Left forelimb (tissue), 1 donor: ENCODE data around the gene SEC24B.
A peak's percentile ranks its signal among the peaks of the same experiment; 100 is the strongest.

Source experiments
- DNase-seq: peaks from one replicate; pipeline ENCODE4 v3.0.0-alpha.2; 2018; ENCODE audit warnings: low spot score

SEC24B gene

DNA sequence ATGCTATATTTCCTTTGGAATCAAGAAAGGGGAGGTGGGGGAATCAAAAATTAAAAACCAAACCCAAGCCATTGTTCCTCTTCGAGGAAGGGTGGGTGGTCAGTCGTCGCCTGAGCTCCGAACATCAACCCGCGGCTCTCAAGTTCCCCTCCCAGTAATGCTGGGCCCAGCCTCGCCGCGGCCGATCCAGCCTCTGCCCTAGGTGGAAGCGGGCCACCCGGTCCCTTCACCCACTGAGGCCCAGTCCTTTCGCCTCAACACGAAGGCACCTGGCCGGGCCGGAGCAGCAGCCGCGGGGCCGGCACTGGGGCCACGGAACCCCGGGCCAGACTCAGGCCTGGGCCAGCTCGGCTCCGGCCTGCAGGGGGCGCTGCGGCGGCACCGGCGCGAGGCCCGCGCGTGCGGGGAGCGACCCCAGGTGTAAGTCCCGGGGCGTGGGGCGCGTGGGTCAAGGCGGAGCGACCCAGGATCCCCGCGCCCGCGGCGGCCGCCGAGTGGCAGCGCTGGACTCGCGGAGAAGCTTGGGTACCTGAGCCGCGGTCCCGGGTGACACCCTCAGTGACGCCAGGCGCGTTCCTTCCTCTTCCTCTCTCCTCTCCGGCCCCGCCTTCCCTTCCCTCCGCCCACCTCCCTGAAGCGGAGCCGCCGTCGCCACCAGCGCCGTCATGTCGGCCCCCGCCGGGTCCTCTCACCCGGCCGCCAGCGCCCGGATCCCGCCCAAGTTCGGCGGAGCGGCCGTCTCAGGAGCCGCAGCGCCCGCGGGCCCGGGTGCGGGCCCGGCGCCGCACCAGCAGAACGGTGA is at the start of gene SEC24B:
TSS of gene SEC24B (plus strand) at position 611 of the 802 bp plus-strand sequence. CDS start at position 666, 55 bp downstream.
- DNase-seq: peak; percentile 93

DNA sequence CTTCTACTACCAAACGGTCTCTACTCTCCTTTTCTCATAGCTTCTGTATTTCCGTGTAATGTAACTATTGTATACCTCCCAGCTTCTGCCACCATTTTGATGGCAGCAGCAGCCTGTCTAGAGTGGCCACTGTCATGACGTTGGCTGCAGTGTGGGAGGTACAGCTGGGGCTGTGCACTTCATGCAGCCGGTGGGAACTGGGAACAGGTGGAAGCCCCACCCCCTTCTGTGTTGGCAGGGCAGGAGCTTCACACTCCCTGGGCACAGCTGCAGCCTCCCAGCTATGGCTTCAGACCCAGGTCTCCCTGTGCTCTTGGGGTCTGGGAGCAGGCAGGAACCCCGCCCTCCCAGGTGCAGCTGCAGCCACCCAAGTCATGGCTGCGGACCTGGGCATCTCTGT is 49.8 kb upstream of the SEC24B start:
- no peak for DNase-seq

DNA sequence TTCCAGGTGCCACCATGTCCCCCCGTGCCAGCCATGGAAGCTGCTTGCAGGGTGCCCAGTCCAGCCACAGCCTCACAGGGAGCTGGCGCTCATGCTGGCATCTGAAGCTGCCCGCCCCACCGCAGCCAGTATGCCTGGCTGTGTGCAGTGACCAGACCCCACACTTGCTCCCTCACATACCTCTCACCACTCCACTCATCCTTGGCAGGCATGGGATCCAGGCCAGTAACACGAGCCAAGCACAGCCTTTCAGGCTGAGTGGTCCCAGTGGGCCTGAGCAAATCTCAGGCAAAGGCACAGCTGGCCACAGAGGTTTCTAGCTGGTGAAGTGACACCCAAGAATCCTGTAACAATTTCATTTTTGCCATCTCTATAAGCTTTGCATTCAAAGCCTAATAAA is 48.4 kb upstream of the SEC24B start:
- no peak for DNase-seq

DNA sequence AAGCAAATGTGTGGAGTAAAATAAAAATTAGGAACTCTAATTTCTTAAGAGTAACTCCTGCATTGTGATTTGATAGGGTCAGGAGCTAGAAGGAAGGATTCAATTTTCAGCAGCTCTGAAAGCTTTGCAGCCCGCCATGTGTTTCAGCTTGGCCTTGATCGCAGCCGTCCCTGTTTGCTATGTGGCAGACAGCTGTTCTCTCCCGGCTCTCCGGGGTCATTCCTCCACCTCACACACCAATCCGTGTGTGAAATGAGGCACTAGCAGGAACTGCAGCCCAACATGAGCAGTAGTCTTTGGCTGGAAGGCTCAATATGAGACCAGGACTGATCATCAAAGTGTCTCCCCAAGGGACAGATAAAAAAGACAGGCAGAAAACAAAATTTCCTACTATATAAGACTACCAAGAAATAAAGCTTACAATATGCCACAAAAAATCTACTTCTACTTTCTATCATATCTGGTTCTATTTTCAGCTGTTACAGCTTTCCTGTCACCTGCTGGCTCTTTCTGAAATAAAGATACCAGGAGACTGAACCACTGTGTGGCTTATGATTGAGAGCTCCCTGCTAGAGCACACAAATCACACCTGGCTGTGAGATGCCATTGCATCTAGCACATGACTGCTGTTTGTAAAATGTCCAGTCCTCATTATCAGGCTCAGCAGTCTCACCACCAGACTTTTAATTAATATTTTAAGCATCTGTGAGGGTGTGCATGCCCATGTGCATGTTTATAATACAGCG is 44.1 kb upstream of the SEC24B start:
- no peak for DNase-seq

DNA sequence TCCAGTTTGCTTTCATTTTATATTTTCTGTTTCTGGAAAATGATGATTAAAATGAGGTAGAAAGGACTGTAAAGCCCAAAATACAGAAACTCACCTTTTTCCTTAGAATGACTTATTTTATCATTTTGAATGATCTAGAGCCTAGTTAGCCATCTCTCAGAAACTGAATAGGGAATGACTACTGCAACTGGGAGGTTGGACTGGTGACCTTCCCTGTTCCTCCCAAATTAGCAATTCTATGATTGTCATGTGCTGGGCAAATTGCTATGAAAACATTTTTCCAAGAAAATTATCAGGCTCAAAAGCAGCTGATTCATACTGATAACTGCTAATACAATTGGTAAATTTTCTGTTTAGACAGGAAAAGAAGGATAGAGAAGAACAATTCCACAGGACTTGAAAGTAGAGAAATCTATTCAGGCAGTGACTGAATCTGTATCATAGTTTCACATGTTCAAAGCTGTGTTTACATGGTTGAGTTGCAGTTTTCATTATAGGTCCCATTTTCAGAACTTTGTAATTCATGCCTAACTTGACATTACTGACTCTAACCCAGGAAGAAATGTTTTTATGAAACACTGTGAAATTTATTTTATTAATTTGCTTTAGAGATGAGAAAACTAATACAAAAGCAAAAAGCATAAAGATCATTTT is 43.4 kb upstream of the SEC24B start:
- DNase-seq: no peak

DNA sequence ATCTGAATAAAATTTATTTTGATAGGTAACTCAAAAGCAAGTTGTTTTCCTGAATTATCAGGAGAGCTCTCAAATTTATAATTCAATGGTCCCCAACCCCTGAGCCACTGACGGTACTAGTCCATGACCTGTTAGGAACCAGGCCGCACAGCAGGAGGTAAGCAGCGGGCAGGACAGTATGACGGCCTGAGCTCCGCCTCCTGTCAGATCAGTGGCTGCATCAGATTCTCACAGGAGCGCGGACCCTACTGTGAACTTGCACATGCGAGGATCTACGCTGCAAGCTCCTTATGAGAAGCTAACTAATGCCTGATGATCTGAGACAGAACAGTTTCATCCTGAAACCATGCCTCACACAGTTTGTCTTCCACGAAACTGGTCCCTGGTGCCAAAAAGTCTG is 37.9 kb upstream of the SEC24B start:
- no peak for DNase-seq

DNA sequence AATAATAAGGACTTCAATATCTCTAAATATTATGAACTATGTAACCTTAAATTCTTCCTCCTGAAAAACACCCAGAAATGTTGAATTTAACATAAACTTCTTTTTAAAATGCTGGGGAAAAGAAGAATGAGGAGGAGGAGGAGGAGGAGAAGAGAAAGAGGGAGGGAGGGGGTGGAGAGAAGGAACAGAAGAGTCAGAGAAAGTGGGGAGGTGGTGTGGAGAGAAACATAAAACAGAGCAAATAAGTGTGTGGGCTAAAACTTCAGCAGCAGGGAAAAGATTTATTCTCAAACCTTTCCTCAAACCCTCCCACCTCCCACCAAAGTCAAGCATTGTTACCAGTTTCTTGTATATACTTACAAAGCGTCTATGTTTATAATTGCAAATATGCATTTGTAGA is 34.7 kb upstream of the SEC24B start:
- no peak for DNase-seq

DNA sequence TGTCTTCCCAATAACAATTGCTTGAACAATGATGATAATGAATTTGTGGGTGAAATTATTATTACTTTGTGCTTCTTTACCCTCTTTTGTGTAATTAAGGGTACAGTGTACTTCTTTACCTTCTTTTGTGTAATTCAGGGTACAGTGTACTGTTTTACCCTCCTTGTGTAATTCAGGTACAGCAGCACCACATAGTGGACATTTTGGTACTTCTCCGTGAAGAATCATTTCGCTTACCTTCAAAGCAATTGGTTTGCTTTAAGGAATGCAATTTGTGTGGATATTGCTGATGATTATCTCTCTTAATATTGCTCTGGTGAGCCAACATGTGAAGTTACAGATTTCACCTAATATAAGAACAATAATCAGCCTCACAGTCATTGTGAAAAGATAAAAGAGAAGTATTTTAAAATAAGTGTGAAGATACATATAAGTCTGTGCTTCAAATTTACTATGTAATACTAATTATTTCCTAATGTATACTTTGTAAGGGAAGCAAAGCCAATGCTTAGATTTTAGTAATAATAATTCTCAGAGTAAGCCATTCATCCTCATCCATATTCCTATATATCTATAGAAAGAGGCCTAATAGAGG is 27.2 kb upstream of the SEC24B start:
- DNase-seq: no peak

DNA sequence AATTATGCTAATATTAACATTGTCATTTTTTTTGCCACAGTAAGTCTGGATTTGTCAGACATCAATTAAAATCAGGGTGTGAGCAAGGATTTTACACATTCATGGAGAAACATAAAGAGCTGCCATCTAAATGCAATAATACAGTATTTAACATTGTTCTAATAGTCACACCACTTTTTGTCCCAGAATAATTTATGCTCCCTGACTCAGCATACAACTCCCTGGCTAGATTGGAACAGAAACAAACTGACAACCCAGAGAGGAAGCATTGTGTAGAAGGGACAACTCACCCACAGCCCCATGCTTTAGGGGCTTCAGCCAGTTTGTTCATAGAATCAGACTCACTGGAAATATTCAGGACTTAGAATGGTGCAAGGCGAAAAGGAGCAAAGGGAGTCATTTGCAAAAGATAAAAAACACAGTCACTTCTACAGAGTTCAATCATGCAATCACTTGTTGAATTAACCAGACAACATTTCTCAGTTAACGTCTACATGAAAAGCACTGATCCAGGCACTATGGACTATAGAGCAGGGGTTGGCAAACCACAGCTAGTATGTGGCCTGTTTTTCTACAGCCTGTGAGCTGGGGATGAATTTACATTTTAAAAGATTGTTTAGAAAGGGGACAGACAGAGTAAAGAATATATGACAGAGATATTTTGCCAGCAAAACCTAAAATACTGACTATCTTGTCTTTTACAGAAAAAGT is 26.4 kb upstream of the SEC24B start:
- DNase-seq: no peak

DNA sequence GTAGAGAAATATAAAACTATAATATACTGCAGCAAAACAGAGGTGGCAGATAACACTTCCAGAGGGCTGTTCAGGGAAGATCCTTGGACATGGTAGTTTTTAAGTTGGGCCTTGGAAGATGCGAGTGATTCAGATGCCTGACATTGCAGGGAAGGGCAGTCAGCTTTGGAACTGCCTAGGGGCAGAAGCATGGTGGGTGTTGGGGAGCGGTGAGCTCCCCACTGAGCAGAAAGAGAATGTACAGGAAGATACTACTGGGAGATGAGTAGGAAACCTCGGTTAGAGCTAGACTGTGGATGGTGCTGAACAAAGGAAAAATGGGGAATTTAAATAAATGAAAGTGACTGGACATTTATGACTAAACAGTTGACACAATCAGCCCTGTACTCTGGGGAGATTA is 24.9 kb upstream of the SEC24B start:
- no peak for DNase-seq

DNA sequence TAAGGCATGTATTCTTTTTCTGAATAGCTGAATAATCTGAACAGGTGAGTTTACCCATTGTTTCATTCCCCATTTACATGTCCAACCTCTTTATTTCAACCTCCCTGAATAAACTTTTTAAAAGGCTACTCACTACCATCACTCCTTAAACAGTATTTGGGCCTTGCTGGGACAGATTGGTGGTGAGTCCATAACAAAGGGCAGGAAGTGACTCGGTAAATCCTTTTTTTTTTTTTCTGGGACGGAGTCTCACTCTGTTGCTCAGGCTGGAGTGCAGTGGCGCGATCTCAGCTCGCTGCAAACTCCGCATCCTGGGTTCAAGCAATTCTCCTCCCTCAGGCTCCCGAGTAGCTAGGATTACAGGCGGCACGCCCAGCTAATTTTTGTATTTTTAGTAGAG is 23.4 kb upstream of the SEC24B start:
- DNase-seq: no peak

DNA sequence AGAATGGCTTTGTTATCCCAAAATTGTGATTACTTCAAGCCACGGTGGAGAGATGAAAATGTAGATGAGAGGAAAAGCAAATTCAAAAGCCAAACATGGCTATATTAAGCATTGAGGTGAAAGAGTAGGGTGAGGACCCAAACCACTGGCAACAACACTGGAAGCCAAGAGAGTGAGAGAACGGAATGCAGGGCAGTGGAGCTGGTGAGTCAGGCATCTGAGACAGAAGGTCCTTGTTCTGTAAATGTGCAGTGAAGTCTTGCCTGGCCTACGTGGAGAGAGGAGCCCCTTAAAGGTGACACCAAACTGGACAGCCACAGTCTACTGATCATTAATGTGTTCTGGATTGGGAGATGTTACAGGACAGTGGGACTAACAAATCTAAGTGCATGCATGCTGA is 22.8 kb upstream of the SEC24B start:
- DNase-seq: no peak

DNA sequence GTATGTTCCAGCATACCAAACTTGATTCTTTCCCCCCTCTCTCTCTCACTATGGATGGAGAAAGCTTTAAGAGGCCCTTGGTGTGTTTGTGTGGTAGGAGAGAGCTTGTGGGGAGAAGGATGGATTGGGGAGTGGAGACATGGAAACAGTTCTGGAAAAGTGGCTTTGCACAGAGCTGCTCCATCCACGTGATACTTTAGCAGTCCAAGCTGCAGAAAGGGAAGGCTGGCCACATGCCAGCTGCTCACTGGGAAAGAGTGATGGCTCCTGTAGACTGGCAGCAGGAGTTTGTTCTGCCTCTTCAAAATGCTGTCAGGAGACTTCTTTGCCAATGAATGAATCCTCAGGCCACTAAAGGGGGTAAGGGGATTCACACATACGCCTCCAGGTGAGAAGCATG is 21.7 kb upstream of the SEC24B start:
- DNase-seq: no peak

DNA sequence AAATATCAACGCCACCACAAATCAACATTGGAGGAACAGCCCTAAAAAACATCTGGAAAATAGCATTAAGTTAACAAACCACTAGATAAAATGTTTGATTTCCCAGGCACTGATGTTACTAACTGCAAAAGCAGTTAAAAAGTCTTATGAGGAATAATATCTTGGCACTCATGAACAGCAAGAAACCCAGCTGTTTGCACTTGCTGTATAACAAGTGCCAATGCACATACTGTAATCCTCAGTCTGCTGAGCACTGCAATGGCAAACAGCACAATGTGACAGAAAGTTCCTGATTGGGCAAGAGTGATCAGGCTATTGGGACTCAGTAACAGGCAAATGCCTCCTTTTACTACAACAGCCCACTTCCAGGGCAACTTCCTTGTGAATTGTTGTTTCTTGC is 20.8 kb upstream of the SEC24B start:
- DNase-seq: no peak

DNA sequence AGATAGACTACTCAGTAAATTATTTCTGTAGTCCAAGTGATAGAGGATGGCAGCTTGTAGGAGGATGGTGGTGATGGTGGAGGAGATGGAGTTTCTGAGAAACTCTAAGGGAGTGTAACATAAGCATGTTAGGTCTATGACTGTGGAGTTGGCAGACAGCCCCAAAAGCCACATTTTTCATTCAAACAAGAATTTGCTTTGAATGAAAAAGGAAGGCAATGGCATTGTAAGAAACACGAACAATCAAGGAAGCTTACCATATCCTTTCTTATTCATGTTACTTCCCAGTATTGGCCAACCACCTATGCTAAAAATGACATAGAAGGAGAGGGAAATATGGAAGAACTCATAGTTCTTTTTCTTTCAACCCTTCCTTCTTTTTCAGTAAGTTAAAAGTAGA is 18.7 kb upstream of the SEC24B start:
- no peak for DNase-seq

DNA sequence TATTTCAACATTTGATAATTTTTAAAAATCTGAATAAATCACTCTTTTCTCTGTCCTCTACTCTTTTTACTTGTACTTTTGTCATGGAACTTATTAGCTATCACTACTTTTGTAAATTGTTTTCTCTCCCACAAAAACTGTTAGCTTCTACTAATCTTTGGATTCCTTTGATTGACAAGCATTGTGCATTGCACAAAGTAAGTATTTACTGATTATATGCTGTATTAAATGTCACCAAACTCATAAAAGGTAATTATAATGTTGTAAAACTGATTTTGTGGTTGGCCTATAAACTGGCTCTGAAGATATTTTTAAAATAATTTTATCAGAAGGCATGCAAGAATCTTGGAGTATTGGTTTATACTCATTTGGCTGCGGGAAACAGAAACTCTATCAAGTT is 15.0 kb upstream of the SEC24B start:
- no peak for DNase-seq

DNA sequence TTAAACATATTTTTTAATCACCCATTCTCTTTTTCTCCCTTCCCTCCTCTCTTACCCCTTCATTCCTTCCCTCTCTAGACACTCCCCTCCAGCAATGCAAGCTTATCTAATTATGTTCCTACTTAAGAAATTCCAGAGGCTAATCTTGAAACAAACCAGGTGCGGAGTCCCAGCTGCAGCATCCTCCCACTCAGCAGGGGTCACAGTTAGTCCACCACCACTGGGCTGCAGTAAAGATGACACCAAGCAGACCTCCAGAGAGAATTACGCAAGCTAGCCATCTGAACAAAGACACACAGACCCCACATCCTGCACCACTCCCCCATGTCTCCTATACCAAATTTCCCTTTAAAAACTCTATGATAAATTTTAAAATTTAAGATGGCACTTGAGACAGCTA is 13.9 kb upstream of the SEC24B start:
- no peak for DNase-seq

DNA sequence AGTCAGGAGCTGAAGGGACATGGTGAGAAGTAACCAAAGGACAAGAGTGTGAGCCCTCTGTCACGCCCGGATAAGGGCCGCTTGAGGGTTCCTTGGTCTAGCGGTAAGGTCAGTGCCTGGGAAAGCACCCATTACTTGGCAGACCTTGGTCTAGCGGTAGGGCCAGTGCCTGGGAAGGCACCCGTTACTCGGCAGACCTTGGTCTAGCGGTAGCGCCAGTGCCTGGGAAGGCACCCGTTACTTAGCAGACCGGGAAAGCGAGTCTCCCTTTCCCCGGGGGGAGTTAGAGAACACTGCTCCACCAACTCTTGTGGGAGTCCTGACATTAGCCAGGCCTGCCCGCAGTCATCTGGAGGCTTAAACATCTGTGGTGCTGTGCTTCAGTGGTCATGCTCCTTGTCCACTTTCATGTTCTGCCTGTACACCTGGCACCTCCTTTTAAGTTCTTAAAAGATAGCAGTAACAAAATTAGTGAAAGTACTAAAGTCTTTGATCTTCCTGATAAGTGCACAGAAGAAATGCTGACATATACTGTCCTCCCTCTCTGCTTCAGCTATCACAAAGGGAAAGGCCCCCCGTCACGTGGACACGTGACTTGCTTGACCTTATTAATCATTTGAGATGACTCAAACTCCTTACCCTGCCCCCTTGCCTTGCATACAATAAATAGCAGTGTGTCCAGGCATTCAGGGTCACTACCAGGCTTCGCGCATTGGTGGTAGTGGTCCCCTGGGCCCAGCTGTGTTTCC is 9.3 kb upstream of the SEC24B start:
- DNase-seq: no peak

DNA sequence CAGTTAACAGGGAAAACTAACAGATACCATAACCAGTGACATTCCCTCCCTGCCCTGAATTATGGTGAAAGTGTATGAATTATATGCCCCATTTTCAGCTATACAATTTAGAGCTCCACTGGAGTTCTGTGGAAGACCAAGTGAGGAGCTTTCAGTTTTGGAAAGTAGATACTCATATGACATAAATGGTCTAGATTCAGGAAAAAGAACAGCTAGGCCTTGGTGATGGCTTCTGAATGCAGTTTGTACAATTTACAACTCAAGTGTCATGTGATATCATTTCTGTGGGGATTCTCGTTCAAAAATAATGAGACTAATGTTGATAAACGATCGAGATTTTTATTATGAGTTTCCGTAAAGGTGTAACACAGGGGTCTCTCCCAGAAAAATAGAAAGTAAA is 8.2 kb upstream of the SEC24B start:
- DNase-seq: no peak

DNA sequence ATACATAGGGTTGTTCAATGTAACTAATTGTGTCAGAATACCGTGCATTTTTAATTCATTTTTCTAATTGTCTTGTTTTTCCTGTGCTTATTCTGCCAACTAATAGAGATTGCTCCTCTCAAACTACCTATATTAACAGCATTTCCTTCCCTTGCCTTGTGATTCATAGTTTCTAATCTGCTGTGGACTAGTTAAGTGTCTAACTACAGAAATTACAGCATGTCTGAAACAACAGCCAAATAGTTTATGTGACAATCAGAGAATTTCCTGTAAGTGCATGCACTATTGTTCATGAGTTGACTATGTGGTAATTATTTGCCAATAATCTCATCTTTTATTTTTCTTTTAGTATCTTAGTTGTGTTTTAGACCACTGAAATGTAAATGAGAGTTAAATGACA is 4.1 kb upstream of the SEC24B start:
- no peak for DNase-seq

DNA sequence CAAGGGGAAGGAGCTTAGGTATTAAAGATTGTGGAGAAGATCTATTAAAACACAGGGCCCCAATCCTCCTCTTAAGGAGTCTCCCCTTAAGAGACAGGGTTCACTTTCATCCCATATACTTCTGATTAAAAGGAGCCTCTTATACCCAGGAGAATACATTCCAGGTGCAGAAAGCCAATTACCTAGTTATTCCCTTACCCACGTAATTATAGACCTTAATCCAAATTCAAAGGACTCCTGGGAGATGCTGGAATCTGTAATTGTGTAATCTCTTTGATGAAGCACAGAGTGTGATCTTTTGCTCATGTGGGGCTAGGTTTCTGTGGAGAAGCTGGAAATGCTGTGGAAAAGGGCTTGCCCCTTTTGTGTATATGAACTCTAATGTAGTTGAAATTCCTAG is 1.4 kb upstream of the SEC24B start:
- no peak for DNase-seq
